Liver (tissue), 3 donors: ENCODE measurements around the gene USP46.

Source experiments
- CTCF ChIP-seq: fragments of 150-350 bp; IDR thresholded peaks from 2 replicates; pipeline ENCODE4 v1.5.1; 2017; ENCODE audit warnings: improper control_type of control experiment, low read depth, low read length; ENCODE audit not compliant: missing input control
- JUND ChIP-seq, 2 donors: IDR thresholded peaks; 2 replicates each; pipeline ENCODE4 v1.6.1; 2016; ENCODE audit warnings: antibody characterized with exemption in 2 of 2
- REST ChIP-seq: IDR thresholded peaks from 2 replicates; pipeline ENCODE4 v1.6.1; 2016; ENCODE audit warnings: antibody characterized with exemption, mild to moderate bottlenecking
- RXRA ChIP-seq, 2 donors: IDR thresholded peaks; 2 replicates each; pipeline ENCODE4 v1.6.1; 2017 to 2018; ENCODE audit warnings: antibody characterized with exemption in 2 of 2, mild to moderate bottlenecking in 1 of 2
- donor health status: healthy.
- donor health status: healthy.

GRCh38 chr4:52665592-52665991 is 6.5 kb upstream of the USP46 start:
- TF ChIP-seq RXRA (IDR thresholded peaks at IDR 0.05) = no peak
- peak; percentile 21 for TF ChIP-seq CTCF
- no peak for TF ChIP-seq JUND (IDR thresholded peaks at IDR 0.05)
- TF ChIP-seq REST = no peak
